HepG2 (cell line): ENCODE results near the gene SLC17A5. TPM values are rescaled to one million over a fixed set of nuclear protein-coding genes. Genes with fewer than 3 reads are reported as not detected.

Experiments
- GABPA ChIP-seq, 2 experiments: IDR thresholded peaks; 2 replicates each; pipeline ENCODE4 v1.6.1; 2011 to 2016; ENCODE audit warnings: low read depth in 2 of 2, low read length in 1 of 2, missing biosample characterization in 1 of 2, missing genetic modification characterization in 1 of 2
- HES4 ChIP-seq: sonication (generic); formaldehyde crosslinking; IDR thresholded peaks from 2 replicates; pipeline ENCODE4 v1.9.0; 2021; ENCODE audit warnings: mild to moderate bottlenecking, missing genetic modification reagents, borderline replicate concordance
- ISX ChIP-seq: sonication (generic); formaldehyde crosslinking; conservative IDR thresholded peaks from 2 replicates; pipeline ENCODE4 v1.5.0; 2020; ENCODE audit warnings: missing genetic modification reagents
- JUND ChIP-seq: sonication (generic); formaldehyde crosslinking; IDR thresholded peaks from 2 replicates; pipeline ENCODE4 v1.8.0; 2022; ENCODE audit warnings: mild to moderate bottlenecking, missing genetic modification reagents
- KDM2A ChIP-seq: sonication (generic); formaldehyde crosslinking; IDR thresholded peaks from 2 replicates; pipeline ENCODE4 v1.4.0; 2020; ENCODE audit warnings: low read depth, missing genetic modification reagents, borderline replicate concordance
- MEIS2 ChIP-seq: sonication (generic); formaldehyde crosslinking; IDR thresholded peaks from 2 replicates; pipeline ENCODE4 v1.9.0; 2021; ENCODE audit warnings: mild to moderate bottlenecking, missing genetic modification reagents
- MIXL1 ChIP-seq: IDR thresholded peaks from 2 replicates; pipeline ENCODE4 v1.6.1; 2016
- TOPORS ChIP-seq: sonication (generic); formaldehyde crosslinking; IDR thresholded peaks from 2 replicates; pipeline ENCODE4 v1.8.0; 2023; ENCODE audit warnings: mild to moderate bottlenecking, missing genetic modification reagents
- ZNF33A ChIP-seq: sonication (generic); formaldehyde crosslinking; IDR thresholded peaks from 2 replicates; pipeline ENCODE4 v1.5.1; 2020; ENCODE audit warnings: missing genetic modification reagents, mild to moderate bottlenecking, moderate library complexity, borderline replicate concordance
- ZNF552 ChIP-seq: sonication (generic); formaldehyde crosslinking; IDR thresholded peaks from 2 replicates; pipeline ENCODE4 v1.9.0; 2022; ENCODE audit warnings: missing genetic modification reagents, mild to moderate bottlenecking, borderline replicate concordance
- ZNF720 ChIP-seq: sonication (generic); formaldehyde crosslinking; IDR thresholded peaks from 2 replicates; pipeline ENCODE4 v1.4.0; 2020; ENCODE audit warnings: missing genetic modification reagents
- ZSCAN22 ChIP-seq: sonication (generic); formaldehyde crosslinking; IDR thresholded peaks from 2 replicates; pipeline ENCODE4 v1.4.0; 2020; ENCODE audit warnings: mild to moderate bottlenecking, missing genetic modification reagents
- polyA plus RNA-seq, 8 experiments: library from polyadenylated mRNA; depleted of rRNA in 3 of 8; stranded (reverse) in 7 of 8; unstranded in 1 of 8; fragments of >200 nt; fragmentation: Illumina TruSeq in 4 of 8; extraction: Trizol in 4 of 8; gene quantifications; 2 replicates each; pipeline versions ENCODE4 v1.2.1 to v1.2.3, GENCODE V29; 2011 to 2016; ENCODE audit warnings: low read depth in 4 of 8, missing spikeins in 1 of 8, mixed read lengths in 1 of 8; ENCODE audit not compliant: insufficient read depth in 1 of 8
- total RNA-seq, 5 experiments: library from RNA; depleted of rRNA; stranded (reverse); fragments of >200 nt; fragmentation: Illumina TruSeq; extraction: Trizol; gene quantifications; 2 replicates each; pipeline ENCODE4 v1.2.3, GENCODE V29; 2016; ENCODE audit warnings: low read depth in 1 of 5
- TF ChIP-seq, protein P1 (sequence below): sonication (generic); formaldehyde crosslinking; IDR thresholded peaks from 2 replicates; pipeline ENCODE4 v1.4.0; 2020; ENCODE audit warnings: missing genetic modification reagents
- TF ChIP-seq, protein P2 (sequence below): sonication (generic); formaldehyde crosslinking; IDR thresholded peaks from 2 replicates; pipeline ENCODE4 v1.5.0; 2020; ENCODE audit warnings: mild to moderate bottlenecking, missing genetic modification reagents
- TF ChIP-seq, protein P3 (sequence below): sonication (generic); formaldehyde crosslinking; conservative IDR thresholded peaks from 2 replicates; pipeline ENCODE4 v1.4.0; 2020; ENCODE audit warnings: missing genetic modification reagents
- TF ChIP-seq, protein P4 (sequence below): sonication (generic); formaldehyde crosslinking; IDR thresholded peaks from 2 replicates; pipeline ENCODE4 v1.8.0; 2022; ENCODE audit warnings: missing genetic modification reagents, mild to moderate bottlenecking, moderate library complexity, borderline replicate concordance
- TF ChIP-seq, protein P5 (sequence below): sonication (generic); formaldehyde crosslinking; IDR thresholded peaks from 2 replicates; pipeline ENCODE4 v1.5.1; 2020; ENCODE audit warnings: missing genetic modification reagents, mild to moderate bottlenecking, borderline replicate concordance

The SLC17A5 gene
- total and polyA plus RNA-seq, 2 of the 13 experiments (the other 11 are each of a cell fraction or from before 2014, with no cell fraction given), result 18.3 to 20.5 TPM

DNA sequence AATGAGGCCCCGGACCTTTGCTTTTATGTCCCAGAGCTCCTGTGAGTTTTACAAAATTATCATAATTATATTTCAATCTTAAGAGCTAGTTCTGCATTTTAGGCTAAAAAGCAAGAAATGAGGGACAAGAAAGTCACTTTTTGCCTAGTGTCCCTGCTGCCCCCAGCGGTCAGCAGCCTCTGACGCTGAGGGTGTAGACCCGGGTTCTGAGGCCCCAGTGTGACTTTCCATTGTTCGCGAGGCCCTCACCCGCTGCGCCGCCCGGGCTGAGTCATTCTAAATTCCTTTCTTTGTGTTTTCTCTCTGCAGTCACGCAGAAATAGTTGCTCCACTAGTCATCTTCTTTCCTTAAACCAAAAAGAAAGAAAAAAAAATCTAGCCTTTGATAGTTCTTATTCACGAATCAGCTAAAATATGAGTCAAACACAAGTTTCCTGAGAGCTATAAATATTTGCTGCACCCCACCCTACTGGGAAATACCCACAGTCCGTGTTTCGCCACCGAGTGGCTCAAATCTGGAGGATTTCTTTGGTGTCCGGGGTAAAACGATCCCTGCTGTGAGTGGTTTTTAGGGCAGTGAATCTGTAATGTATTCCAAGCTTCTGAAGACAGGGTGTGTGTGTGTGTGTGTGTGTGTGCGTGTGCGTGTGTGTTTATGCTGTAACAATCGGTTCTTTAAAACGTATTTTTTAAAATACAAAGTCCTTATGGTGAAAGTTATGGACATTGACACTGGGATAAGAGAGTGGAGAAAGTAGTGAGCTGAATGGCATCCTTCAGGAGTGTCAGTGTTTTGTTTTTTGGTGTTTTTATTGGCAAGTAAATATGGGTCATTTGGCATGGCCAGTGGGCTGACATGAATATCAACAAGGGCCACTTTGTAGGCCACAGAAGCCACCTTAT is 73.3 kb downstream of the SLC17A5 start (continued):
- peak; percentile 61; the same call in 1 of the 2 replicates for TF ChIP-seq MIXL1
- TF ChIP-seq ZNF720 (CRISPR knock-in tag), result no peak
- TF ChIP-seq, protein P1, sequence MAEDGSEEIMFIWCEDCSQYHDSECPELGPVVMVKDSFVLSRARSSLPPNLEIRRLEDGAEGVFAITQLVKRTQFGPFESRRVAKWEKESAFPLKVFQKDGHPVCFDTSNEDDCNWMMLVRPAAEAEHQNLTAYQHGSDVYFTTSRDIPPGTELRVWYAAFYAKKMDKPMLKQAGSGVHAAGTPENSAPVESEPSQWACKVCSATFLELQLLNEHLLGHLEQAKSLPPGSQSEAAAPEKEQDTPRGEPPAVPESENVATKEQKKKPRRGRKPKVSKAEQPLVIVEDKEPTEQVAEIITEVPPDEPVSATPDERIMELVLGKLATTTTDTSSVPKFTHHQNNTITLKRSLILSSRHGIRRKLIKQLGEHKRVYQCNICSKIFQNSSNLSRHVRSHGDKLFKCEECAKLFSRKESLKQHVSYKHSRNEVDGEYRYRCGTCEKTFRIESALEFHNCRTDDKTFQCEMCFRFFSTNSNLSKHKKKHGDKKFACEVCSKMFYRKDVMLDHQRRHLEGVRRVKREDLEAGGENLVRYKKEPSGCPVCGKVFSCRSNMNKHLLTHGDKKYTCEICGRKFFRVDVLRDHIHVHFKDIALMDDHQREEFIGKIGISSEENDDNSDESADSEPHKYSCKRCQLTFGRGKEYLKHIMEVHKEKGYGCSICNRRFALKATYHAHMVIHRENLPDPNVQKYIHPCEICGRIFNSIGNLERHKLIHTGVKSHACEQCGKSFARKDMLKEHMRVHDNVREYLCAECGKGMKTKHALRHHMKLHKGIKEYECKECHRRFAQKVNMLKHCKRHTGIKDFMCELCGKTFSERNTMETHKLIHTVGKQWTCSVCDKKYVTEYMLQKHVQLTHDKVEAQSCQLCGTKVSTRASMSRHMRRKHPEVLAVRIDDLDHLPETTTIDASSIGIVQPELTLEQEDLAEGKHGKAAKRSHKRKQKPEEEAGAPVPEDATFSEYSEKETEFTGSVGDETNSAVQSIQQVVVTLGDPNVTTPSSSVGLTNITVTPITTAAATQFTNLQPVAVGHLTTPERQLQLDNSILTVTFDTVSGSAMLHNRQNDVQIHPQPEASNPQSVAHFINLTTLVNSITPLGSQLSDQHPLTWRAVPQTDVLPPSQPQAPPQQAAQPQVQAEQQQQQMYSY, result 0 out of 2 replicates have a peak, but pooled peaks have one; percentile 32
- no peak for TF ChIP-seq HES4
- no peak for TF ChIP-seq ZSCAN22 (CRISPR knock-in tag)
- TF ChIP-seq, protein P2, sequence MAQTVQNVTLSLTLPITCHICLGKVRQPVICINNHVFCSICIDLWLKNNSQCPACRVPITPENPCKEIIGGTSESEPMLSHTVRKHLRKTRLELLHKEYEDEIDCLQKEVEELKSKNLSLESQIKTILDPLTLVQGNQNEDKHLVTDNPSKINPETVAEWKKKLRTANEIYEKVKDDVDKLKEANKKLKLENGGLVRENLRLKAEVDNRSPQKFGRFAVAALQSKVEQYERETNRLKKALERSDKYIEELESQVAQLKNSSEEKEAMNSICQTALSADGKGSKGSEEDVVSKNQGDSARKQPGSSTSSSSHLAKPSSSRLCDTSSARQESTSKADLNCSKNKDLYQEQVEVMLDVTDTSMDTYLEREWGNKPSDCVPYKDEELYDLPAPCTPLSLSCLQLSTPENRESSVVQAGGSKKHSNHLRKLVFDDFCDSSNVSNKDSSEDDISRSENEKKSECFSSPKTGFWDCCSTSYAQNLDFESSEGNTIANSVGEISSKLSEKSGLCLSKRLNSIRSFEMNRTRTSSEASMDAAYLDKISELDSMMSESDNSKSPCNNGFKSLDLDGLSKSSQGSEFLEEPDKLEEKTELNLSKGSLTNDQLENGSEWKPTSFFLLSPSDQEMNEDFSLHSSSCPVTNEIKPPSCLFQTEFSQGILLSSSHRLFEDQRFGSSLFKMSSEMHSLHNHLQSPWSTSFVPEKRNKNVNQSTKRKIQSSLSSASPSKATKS (CRISPR knock-in tag), result no peak
- TF ChIP-seq KDM2A (CRISPR knock-in tag), result peak; percentile 81
- TF ChIP-seq MEIS2 (CRISPR knock-in tag), result peak; percentile 67; the same call in 1 of the 2 replicates
- TF ChIP-seq, protein P3, sequence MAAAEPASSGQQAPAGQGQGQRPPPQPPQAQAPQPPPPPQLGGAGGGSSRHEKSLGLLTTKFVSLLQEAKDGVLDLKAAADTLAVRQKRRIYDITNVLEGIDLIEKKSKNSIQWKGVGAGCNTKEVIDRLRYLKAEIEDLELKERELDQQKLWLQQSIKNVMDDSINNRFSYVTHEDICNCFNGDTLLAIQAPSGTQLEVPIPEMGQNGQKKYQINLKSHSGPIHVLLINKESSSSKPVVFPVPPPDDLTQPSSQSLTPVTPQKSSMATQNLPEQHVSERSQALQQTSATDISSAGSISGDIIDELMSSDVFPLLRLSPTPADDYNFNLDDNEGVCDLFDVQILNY (CRISPR knock-in tag), result no peak
- TF ChIP-seq, protein P4, sequence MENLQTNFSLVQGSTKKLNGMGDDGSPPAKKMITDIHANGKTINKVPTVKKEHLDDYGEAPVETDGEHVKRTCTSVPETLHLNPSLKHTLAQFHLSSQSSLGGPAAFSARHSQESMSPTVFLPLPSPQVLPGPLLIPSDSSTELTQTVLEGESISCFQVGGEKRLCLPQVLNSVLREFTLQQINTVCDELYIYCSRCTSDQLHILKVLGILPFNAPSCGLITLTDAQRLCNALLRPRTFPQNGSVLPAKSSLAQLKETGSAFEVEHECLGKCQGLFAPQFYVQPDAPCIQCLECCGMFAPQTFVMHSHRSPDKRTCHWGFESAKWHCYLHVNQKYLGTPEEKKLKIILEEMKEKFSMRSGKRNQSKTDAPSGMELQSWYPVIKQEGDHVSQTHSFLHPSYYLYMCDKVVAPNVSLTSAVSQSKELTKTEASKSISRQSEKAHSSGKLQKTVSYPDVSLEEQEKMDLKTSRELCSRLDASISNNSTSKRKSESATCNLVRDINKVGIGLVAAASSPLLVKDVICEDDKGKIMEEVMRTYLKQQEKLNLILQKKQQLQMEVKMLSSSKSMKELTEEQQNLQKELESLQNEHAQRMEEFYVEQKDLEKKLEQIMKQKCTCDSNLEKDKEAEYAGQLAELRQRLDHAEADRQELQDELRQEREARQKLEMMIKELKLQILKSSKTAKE (CRISPR knock-in tag), result peak; percentile 18; the same call in 1 of the 2 replicates
- peak; percentile 82; the same call in 1 of the 2 replicates for TF ChIP-seq ZNF33A (CRISPR knock-in tag)
- TF ChIP-seq ZNF552, result no peak
- TF ChIP-seq, protein P5, sequence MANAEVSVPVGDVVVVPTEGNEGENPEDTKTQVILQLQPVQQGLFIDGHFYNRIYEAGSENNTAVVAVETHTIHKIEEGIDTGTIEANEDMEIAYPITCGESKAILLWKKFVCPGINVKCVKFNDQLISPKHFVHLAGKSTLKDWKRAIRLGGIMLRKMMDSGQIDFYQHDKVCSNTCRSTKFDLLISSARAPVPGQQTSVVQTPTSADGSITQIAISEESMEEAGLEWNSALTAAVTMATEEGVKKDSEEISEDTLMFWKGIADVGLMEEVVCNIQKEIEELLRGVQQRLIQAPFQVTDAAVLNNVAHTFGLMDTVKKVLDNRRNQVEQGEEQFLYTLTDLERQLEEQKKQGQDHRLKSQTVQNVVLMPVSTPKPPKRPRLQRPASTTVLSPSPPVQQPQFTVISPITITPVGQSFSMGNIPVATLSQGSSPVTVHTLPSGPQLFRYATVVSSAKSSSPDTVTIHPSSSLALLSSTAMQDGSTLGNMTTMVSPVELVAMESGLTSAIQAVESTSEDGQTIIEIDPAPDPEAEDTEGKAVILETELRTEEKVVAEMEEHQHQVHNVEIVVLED (CRISPR knock-in tag), result 0 out of 2 replicates have a peak, but pooled peaks have one; percentile 22
- no peak for TF ChIP-seq TOPORS (CRISPR knock-in tag)
- TF ChIP-seq JUND (CRISPR knock-in tag), result peak; percentile 77
- no peak for TF ChIP-seq ISX (CRISPR knock-in tag)
- no peak for TF ChIP-seq GABPA (IDR thresholded peaks at IDR 0.05; ENCODE audit: low read depth, low read length)
- TF ChIP-seq GABPA (CRISPR knock-in tag; IDR thresholded peaks at IDR 0.05; ENCODE audit: low read depth), result no peak
